ENCODE results near the gene TNFAIP6.

TNFAIP6 gene

DNA sequence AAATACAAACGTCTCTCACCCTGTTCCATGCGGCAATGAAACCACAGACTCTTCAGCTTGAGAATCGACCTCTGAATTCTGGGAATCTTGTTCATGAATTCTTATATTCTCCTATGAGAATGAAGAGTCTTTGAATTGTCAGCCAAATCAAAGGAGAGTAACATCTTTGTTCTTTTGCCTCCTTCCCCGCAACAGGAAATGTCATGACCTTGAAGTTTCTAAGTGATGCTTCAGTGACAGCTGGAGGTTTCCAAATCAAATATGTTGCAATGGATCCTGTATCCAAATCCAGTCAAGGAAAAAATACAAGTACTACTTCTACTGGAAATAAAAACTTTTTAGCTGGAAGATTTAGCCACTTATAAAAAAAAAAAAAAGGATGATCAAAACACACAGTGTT, 21.8 kb downstream of the TNFAIP6 start:
- Histone ChIP-seq H3K4me3 (IDR thresholded peaks at IDR 0.05; ENCODE audit: insufficient read depth, low read depth, low read length) (no peak overlapping the region), H3K36me3 (ENCODE audit: insufficient read depth) (no peaks in the 10 kb centered on the region), H4K20me1 (ENCODE audit: insufficient read depth) (no peaks in the 10 kb centered on the region), H3K4me2 (no peak overlapping the region), H3K4me1 (ENCODE audit: low read depth, poor library complexity, severe bottlenecking) (peaks cover 9% of the 10 kb centered on the region), H3K79me2 (ENCODE audit: insufficient read depth, low read depth) (no peaks in the 10 kb centered on the region), H3K27me3 (ENCODE audit: insufficient read depth, low read depth) (no peaks in the 10 kb centered on the region), H3K27ac (no peak overlapping the region), H2AFZ (ENCODE audit: low read depth) (no peak overlapping the region), H3K9ac (no peak overlapping the region)
- TF ChIP-seq, protein P1, sequence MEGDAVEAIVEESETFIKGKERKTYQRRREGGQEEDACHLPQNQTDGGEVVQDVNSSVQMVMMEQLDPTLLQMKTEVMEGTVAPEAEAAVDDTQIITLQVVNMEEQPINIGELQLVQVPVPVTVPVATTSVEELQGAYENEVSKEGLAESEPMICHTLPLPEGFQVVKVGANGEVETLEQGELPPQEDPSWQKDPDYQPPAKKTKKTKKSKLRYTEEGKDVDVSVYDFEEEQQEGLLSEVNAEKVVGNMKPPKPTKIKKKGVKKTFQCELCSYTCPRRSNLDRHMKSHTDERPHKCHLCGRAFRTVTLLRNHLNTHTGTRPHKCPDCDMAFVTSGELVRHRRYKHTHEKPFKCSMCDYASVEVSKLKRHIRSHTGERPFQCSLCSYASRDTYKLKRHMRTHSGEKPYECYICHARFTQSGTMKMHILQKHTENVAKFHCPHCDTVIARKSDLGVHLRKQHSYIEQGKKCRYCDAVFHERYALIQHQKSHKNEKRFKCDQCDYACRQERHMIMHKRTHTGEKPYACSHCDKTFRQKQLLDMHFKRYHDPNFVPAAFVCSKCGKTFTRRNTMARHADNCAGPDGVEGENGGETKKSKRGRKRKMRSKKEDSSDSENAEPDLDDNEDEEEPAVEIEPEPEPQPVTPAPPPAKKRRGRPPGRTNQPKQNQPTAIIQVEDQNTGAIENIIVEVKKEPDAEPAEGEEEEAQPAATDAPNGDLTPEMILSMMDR (conservative IDR thresholded peaks at IDR 0.05; ENCODE audit: low read depth, low read length) = no peak

DNA sequence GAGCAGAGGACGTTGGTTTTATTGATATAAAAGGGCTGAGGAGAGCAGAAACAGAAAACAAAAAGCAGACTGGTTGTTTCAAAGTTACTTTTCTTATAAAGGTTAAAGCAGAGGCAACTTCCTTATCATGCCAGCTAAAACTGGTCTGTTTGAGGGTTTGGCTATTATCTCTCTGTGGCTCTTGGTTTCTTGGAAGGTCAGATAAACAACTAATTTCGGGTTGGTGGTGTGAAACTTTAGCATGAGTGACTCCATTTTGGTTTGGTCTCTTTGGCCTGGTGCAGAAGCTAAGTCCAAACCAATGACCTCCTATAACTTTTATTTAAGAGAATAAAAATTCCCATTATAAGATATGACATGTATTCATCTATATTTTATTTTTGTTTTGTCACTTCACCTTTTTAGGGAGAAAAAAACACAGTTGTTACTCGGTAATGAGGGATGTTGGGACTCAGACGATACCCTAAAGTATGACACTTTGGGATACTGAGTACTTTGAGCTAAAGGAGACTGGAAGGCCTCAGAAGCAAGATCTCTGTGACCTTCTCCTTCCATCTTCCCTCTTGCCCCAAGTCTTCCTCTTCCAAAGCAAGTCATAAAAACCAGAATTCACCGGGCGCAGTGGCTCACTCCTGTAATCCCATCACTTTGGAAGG, 23.3 kb downstream of the TNFAIP6 start:
- no peak overlapping the region for H3K9ac ChIP-seq
- H3K4me1 ChIP-seq (ENCODE audit: low read depth, poor library complexity, severe bottlenecking) = peaks cover 9% of the 10 kb centered on the region
- no peak overlapping the region for H3K27ac ChIP-seq
- no peak overlapping the region for H3K4me3 ChIP-seq (IDR thresholded peaks at IDR 0.05; ENCODE audit: insufficient read depth, low read depth, low read length)
- H3K36me3 ChIP-seq (ENCODE audit: insufficient read depth) = no peaks in the 10 kb centered on the region
- no peaks in the 10 kb centered on the region for H3K79me2 ChIP-seq (ENCODE audit: insufficient read depth, low read depth)
- no peaks in the 10 kb centered on the region for H3K27me3 ChIP-seq (ENCODE audit: insufficient read depth, low read depth)
- TF ChIP-seq, protein P1 (conservative IDR thresholded peaks at IDR 0.05; ENCODE audit: low read depth, low read length) = no peak
- H3K4me2 ChIP-seq = 0 out of 2 replicates have a peak overlapping the region, but pooled peaks have one; percentile 15
- H2AFZ ChIP-seq (ENCODE audit: low read depth) = 0 out of 2 replicates have a peak overlapping the region, but pooled peaks have one; percentile 20
- H4K20me1 ChIP-seq (ENCODE audit: insufficient read depth) = no peaks in the 10 kb centered on the region

DNA sequence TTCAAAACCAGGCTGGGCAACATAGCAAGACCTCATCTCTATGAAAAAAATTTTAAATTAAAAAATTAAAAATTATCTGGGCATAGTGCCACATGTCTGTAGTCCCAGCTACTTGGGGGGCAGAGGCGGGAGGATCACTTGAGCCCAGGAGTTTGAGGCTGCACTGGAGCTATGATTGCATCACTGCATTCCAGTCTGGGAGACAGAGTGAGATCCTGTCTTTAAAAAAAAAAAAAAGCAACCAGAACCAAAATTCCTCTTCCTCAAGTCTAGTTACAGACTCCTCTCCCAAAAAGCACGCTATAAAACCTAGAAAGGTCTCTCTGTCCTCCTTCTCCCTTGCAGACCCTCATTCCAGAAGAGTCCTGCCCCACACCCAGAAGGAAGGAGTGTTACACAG, 23.9 kb downstream of the TNFAIP6 start:
- TF ChIP-seq, protein P1 (conservative IDR thresholded peaks at IDR 0.05; ENCODE audit: low read depth, low read length) = no peak

DNA sequence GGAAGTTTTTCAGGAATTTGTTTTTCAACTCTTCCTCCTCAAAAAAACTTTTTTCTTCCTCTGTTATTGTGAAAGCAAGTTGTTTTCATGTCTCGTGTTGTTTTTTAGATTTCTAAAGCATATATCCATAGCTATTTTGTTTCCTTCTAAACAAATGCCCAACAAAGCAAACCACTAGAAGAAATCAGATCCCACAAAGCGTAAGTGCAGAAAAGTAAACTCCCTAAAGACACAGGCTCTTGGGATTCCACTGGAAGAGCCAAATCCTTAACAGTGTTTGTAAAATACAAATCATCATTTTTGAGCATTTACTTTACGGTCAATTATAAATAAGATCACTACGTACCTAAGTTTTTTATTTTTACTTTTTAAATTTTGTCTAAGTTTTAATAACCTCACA, 30.6 kb downstream of the TNFAIP6 start:
- Histone ChIP-seq H3K27ac (no peak overlapping the region), H3K79me2 (ENCODE audit: insufficient read depth, low read depth) (no peaks in the 10 kb centered on the region), H3K9ac (no peak overlapping the region), H3K4me1 (ENCODE audit: low read depth, poor library complexity, severe bottlenecking) (peaks cover 27% of the 10 kb centered on the region), H2AFZ (ENCODE audit: low read depth) (no peak overlapping the region), H3K27me3 (ENCODE audit: insufficient read depth, low read depth) (no peaks in the 10 kb centered on the region), H4K20me1 (ENCODE audit: insufficient read depth) (no peaks in the 10 kb centered on the region), H3K4me2 (no peak overlapping the region), H3K4me3 (IDR thresholded peaks at IDR 0.05; ENCODE audit: insufficient read depth, low read depth, low read length) (no peak overlapping the region), H3K36me3 (ENCODE audit: insufficient read depth) (no peaks in the 10 kb centered on the region)
- TF ChIP-seq, protein P1 (conservative IDR thresholded peaks at IDR 0.05; ENCODE audit: low read depth, low read length) = no peak

More for the DNA sequence above, 23.9 kb downstream of the TNFAIP6 start:
- no peaks in the 10 kb centered on the region for H3K79me2 ChIP-seq (ENCODE audit: insufficient read depth, low read depth)
- H2AFZ ChIP-seq (ENCODE audit: low read depth) = no peak overlapping the region
- no peak overlapping the region for H3K4me3 ChIP-seq (IDR thresholded peaks at IDR 0.05; ENCODE audit: insufficient read depth, low read depth, low read length)
- H3K27me3 ChIP-seq (ENCODE audit: insufficient read depth, low read depth) = no peaks in the 10 kb centered on the region
- H3K9ac ChIP-seq = no peak overlapping the region
- no peaks in the 10 kb centered on the region for H4K20me1 ChIP-seq (ENCODE audit: insufficient read depth)
- peaks cover 9% of the 10 kb centered on the region for H3K4me1 ChIP-seq (ENCODE audit: low read depth, poor library complexity, severe bottlenecking)
- H3K36me3 ChIP-seq (ENCODE audit: insufficient read depth) = no peaks in the 10 kb centered on the region
- no peak overlapping the region for H3K27ac ChIP-seq
- H3K4me2 ChIP-seq = no peak overlapping the region

Data from KMS-11 (cell line).